Gastrocnemius medialis (tissue), 4 donors: Measurements from ENCODE around the gene ALDH1A2.

Experiments
- POLR2A ChIP-seq, 2 donors: fragments of 450-650 bp; IDR thresholded peaks; one replicate each; pipeline ENCODE4 v1.6.1; 2017; ENCODE audit warnings: antibody characterized with exemption in 2 of 2, mild to moderate bottlenecking in 2 of 2, moderate library complexity in 2 of 2
- TF ChIP-seq, protein P1 (sequence below), 5 experiments: fragments of 450-650 bp in 3 of 5; fragments of 200-600 bp in 2 of 5; sonication (generic) in 2 of 5; IDR thresholded peaks in 4 of 5; conservative IDR thresholded peaks in 1 of 5; 1 replicate in 4 of 5; 2 replicates in 1 of 5; pipeline ENCODE4 v1.5.1; 2016 to 2019; ENCODE audit warnings: antibody characterized with exemption in 5 of 5, mild to moderate bottlenecking in 3 of 5, moderate library complexity in 3 of 5

DNA sequence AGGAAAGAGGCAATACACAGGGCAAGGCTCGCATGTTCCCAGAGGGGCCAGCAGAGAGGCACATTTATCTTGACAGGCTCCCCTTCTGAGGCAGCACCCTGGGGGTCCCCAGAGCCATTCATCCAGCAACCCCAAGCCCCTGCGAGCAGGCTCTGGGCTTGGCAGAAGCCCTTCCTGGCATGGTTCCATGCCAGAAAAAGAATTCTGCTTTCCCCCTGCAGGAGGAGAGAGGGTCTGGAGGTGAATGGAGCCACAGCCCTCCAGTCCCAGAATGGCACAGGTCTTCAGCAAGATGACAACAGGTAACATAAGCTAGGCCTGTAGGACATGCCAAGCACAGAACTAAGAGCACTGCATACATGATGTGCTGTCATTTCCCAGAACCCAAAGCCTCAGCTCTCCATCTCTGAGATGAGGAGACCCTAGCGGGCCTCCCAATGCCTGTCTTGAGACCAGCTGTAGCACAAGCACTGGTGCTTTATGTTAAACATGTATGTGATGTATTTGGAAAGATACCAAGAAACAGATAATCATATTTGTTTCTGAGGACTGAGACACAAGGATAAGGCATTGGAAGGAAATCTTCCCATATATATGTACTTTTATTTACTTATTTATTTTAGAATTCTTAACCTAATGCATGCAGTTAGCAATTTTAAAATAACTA, 121.6 kb downstream of the ALDH1A2 start:
- TF ChIP-seq, protein P1, sequence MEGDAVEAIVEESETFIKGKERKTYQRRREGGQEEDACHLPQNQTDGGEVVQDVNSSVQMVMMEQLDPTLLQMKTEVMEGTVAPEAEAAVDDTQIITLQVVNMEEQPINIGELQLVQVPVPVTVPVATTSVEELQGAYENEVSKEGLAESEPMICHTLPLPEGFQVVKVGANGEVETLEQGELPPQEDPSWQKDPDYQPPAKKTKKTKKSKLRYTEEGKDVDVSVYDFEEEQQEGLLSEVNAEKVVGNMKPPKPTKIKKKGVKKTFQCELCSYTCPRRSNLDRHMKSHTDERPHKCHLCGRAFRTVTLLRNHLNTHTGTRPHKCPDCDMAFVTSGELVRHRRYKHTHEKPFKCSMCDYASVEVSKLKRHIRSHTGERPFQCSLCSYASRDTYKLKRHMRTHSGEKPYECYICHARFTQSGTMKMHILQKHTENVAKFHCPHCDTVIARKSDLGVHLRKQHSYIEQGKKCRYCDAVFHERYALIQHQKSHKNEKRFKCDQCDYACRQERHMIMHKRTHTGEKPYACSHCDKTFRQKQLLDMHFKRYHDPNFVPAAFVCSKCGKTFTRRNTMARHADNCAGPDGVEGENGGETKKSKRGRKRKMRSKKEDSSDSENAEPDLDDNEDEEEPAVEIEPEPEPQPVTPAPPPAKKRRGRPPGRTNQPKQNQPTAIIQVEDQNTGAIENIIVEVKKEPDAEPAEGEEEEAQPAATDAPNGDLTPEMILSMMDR (IDR thresholded peaks at IDR 0.05 in 4 of 5, conservative IDR thresholded peaks at IDR 0.05 in 1 of 5), result no peak
- no peak for TF ChIP-seq POLR2A (IDR thresholded peaks at IDR 0.05)
